Common myeloid progenitor, CD34-positive (primary cell): ENCODE measurements around the gene DOCK1.

Source experiments
- CTCF ChIA-PET: fragments of 350-600 bp; sonication (Branson Sonifier 250); formaldehyde crosslinking; loops from one replicate; lab custom pipeline; 2021; ENCODE audit warnings: antibody characterized with exemption; lab: Charles Lee
- POLR2A ChIA-PET: fragments of 350-600 bp; sonication (Branson Sonifier 250); formaldehyde crosslinking; loops from one replicate; lab custom pipeline; 2021; ENCODE audit warnings: antibody characterized with exemption; lab: Charles Lee
- DNase-seq, 3 donors: peaks; one replicate each; pipeline versions ENCODE4 v3.0.0 to v3.0.0-alpha.2; 2013
- H3K27ac ChIP-seq, 2 experiments: 1 replicate in 1 of 2; 2 replicates in 1 of 2; pipeline ENCODE4 v1.7.0; 2013; ENCODE audit warnings: inconsistent platforms in 2 of 2, low read length in 2 of 2, mild to moderate bottlenecking in 2 of 2, low read depth in 1 of 2, moderate library complexity in 1 of 2; ENCODE audit not compliant: severe bottlenecking in 2 of 2, insufficient read depth in 1 of 2, poor library complexity in 1 of 2
- H3K27me3 ChIP-seq, 5 experiments: replicated peaks in 2 of 5; 1 replicate in 3 of 5; 2 replicates in 2 of 5; pipeline versions ENCODE4 v1.6.1 to v1.7.0; 2013; ENCODE audit warnings: low read length in 4 of 5, mild to moderate bottlenecking in 2 of 5, moderate library complexity in 2 of 5, inconsistent platforms in 1 of 5; ENCODE audit not compliant: insufficient read depth in 5 of 5, control insufficient read depth in 4 of 5
- H3K36me3 ChIP-seq, 4 experiments: 1 replicate in 2 of 4; 2 replicates in 2 of 4; pipeline versions ENCODE4 v1.6.1 to v1.7.0; 2013; ENCODE audit warnings: low read length in 3 of 4, control low read depth in 1 of 4, mild to moderate bottlenecking in 1 of 4; ENCODE audit not compliant: control insufficient read depth in 4 of 4, insufficient read depth in 4 of 4
- H3K4me1 ChIP-seq, 4 experiments: 1 replicate in 3 of 4; 2 replicates in 1 of 4; pipeline versions ENCODE4 v1.6.1 to v1.7.1; 2013; ENCODE audit warnings: low read length in 3 of 4, mild to moderate bottlenecking in 3 of 4, control low read depth in 1 of 4, inconsistent platforms in 1 of 4, moderate library complexity in 1 of 4; ENCODE audit not compliant: control insufficient read depth in 4 of 4, insufficient read depth in 4 of 4; ENCODE audit errors: control extremely low read depth in 1 of 4
- H3K4me3 ChIP-seq, 7 experiments: 1 replicate in 4 of 7; 2 replicates in 3 of 7; pipeline versions ENCODE4 v1.5.1 to v1.7.0; 2013; ENCODE audit warnings: mild to moderate bottlenecking in 7 of 7, low read length in 6 of 7, moderate library complexity in 6 of 7, inconsistent platforms in 2 of 7, low read depth in 2 of 7, control low read depth in 1 of 7; ENCODE audit not compliant: insufficient read depth in 4 of 7, control insufficient read depth in 1 of 7; ENCODE audit errors: extremely low read depth in 1 of 7
- H3K9me3 ChIP-seq, 5 experiments: 1 replicate in 4 of 5; 2 replicates in 1 of 5; pipeline versions ENCODE4 v1.6.1 to v1.7.1; 2013; ENCODE audit warnings: low read length in 4 of 5, mild to moderate bottlenecking in 2 of 5, inconsistent platforms in 1 of 5, low read depth in 1 of 5, moderate library complexity in 1 of 5; ENCODE audit not compliant: control insufficient read depth in 4 of 5, insufficient read depth in 2 of 5; ENCODE audit errors: control extremely low read depth in 1 of 5
- WGBS: methylation state at CpG from one replicate; pipeline ENCODE4 v1.1.5; 2013; ENCODE audit not compliant: insufficient coverage; 5-methylcytosine and 5-hydroxymethylcytosine counted together

The DOCK1 gene

DNA sequence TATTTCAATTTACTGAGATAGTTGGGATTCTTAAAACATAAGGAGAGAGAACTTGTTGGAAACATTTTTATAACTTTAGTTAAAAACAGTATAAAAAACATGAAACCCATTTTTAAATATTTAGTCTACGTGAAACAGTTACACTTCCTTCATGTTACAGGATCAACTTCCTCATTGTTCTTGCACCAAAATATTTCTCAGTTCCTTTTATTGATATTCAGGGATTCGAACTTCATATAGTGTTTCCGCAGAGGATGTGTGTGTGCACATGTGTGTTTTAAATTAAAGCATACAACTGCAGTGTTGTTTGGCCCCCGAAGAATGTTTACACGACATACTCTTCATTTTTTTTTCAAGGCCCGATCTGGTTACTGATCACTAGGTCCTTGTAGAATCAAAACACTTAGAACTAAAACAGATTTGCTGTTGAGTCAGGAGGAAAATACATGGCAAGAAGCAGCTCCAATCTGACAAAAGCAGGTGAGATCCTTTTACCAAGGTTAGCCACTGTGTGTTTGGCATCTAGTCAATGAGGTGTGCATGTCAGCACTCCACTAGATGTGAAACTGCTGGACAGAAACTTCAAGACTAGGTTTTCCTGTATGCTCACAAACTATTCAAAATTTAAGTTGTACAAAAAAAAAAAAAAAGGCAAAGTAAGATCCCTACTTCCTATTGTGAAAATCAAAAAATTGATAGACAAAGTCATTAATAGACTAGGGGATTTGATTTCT lies 230.8 kb downstream of the DOCK1 start:
- Histone ChIP-seq H3K36me3 (peaks cover 0 to 6% (median 1%) of the 10 kb centered on the region in 4 experiments), H3K27ac (no peak overlapping the region), H3K4me3 (no peak overlapping the region), H3K4me1 (no peaks in the 10 kb centered on the region), H3K27me3 (no peaks in the 10 kb centered on the region), H3K9me3 (no peaks in the 10 kb centered on the region)
- POLR2A ChIA-PET: no interaction called here
- CTCF ChIA-PET: no interaction called here
- no CpG with 5 or more reads among the region's 6 CpGs for WGBS
- peak in 2 of 3 donors; percentile 19 to 30 for DNase-seq

DNA sequence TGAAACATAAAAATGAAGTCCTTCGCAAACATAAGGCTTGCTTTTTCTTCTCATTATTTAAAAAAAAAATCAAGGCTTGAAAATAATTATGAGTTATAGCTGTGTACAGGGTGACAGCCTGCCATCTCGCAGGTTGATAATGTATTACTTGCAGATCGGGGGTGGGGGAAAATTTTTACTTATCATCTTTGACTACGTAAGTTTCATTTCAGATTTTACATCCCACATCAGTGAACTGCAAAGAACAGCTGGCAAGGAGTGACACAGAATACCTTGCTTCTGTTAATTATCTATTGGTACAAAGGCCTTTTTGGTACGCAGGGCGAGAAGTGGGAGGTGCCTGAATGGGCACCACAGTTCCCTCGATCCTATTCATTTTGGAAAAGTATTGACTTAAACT lies 232.2 kb downstream of the DOCK1 start:
- Histone ChIP-seq H3K36me3 (peaks cover 0 to 6% (median 0%) of the 10 kb centered on the region in 4 experiments), H3K27me3 (no peaks in the 10 kb centered on the region), H3K9me3 (no peaks in the 10 kb centered on the region), H3K4me3 (no peak overlapping the region), H3K27ac (no peak overlapping the region), H3K4me1 (peaks cover 0 to 5% (median 2%) of the 10 kb centered on the region in 4 experiments)
- CTCF ChIA-PET: no interaction called here
- no peak for DNase-seq
- POLR2A ChIA-PET: no interaction called here
- WGBS: 88% methylated on average over 3 of the region's 7 CpGs

DNA sequence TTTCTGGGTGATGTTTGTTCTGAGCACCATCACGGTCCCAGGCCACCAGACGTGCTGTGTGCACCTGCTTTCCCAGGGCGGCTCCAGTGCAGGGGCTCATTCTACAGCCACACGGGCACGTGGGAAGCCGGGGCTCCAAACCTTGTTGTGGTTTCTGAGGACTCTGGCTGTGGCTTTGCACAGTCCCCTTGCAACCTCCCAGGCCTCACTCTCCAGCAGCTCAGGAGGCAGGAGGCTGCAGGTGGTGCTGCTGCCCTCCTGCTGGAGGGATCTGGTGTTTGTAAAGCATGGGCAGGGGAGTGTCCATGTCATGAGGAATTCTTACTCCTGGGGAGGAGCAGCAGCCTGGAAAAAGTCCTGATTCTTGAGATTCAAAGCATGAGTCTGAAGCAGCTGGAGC lies 236.9 kb downstream of the DOCK1 start:
- H3K27me3 ChIP-seq: no peaks in the 10 kb centered on the region
- no peaks in the 10 kb centered on the region for H3K9me3 ChIP-seq
- CTCF ChIA-PET: interaction anchor here (1.3 kb wide), 1 partner anchor 22 kb away, joined by 3 read pairs; no protein-coding TSS in a partner anchor
- no peak overlapping the region for H3K4me3 ChIP-seq
- peak in 2 of 3 donors; percentile 61 to 64 for DNase-seq
- 59% methylated on average over 6 of the region's 6 CpGs for WGBS
- no peak overlapping the region for H3K27ac ChIP-seq
- peaks cover 0 to 9% (median 4%) of the 10 kb centered on the region in 4 experiments for H3K4me1 ChIP-seq
- POLR2A ChIA-PET: no interaction called here
- peaks cover 0 to 12% (median 0%) of the 10 kb centered on the region in 4 experiments for H3K36me3 ChIP-seq

DNA sequence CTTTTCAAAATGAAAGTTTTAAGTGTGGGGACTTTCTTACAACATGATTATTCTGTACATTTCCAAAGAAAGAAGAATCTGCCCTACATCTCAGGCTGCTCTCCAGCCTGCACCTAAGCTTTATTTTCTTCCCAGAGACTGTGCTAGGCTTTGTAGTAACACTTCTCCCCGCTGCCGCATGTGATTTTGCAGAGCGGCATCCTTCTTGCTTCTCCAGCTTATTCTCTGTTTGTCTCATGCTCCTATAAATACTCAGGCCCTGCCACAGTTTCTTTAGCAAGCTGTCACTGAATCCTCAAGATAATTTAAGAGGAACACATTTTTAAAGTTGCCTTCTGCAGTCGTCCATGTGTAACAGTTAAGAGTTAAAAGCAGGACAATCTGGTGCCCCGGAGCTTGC lies 237.6 kb downstream of the DOCK1 start:
- H3K4me1 ChIP-seq: peaks cover 0 to 9% (median 4%) of the 10 kb centered on the region in 4 experiments
- ChIA-PET POLR2A (no interaction called here), CTCF (interaction anchor here (1.1 kb wide), 1 partner anchor 27 kb away, joined by 3 read pairs; no protein-coding TSS in a partner anchor)
- H3K27me3 ChIP-seq: no peaks in the 10 kb centered on the region
- H3K36me3 ChIP-seq: peaks cover 0 to 12% (median 0%) of the 10 kb centered on the region in 4 experiments
- H3K9me3 ChIP-seq: no peaks in the 10 kb centered on the region
- no peak for DNase-seq
- no peak overlapping the region for H3K4me3 ChIP-seq
- no peak overlapping the region for H3K27ac ChIP-seq
- 91% methylated on average over 5 of the region's 5 CpGs for WGBS

DNA sequence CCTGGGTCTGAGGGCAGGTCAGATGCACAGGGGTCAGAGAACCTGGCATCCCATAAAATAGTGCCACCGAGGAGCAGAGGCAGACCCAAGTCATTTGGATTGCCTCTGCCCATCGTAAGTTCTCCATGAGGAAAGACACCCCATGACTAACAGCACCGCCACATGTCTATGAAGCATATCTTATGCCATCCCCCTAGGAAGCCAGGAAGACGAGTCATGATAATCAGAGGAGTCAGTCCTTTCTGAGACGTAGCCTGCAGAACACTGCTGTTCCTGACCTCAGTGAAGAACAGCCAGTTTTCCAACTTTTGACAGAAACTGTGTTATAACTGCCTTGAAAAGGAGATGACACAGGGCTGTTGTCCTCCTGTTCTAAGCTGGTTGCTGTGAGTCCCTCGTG lies 239.9 kb downstream of the DOCK1 start:
- WGBS: 97% methylated on average over 6 of the region's 6 CpGs
- no peaks in the 10 kb centered on the region for H3K27me3 ChIP-seq
- no peaks in the 10 kb centered on the region for H3K9me3 ChIP-seq
- DNase-seq: no peak
- H3K4me1 ChIP-seq: peaks cover 0 to 9% (median 6%) of the 10 kb centered on the region in 4 experiments
- no peak overlapping the region for H3K4me3 ChIP-seq
- ChIA-PET POLR2A (no interaction called here), CTCF (no interaction called here)
- H3K27ac ChIP-seq: no peak overlapping the region
- H3K36me3 ChIP-seq: peaks cover 0 to 8% (median 1%) of the 10 kb centered on the region in 4 experiments

DNA sequence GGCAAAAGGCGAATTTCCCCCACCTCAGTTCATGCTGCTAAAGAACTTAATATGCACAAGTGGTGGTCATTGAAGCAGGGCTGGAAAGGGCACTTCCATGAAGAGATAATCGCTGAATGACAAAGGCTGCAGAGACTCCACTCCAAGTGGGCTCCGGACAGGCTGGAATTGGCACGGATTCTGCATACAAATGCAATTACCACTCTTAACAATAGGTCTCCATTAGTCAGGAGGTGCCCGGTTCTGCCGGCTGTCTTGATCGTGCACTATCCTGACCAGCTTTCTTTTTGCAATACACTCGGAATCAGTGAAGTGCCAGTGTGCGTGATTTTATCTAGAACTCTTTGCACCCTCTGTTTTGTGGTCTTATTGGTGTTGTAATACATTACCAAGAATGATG lies 241.4 kb downstream of the DOCK1 start:
- Histone ChIP-seq H3K4me1 (peaks cover 0 to 9% (median 6%) of the 10 kb centered on the region in 4 experiments), H3K36me3 (peaks cover 0 to 8% (median 1%) of the 10 kb centered on the region in 4 experiments), H3K9me3 (no peaks in the 10 kb centered on the region), H3K4me3 (no peak overlapping the region), H3K27ac (no peak overlapping the region), H3K27me3 (no peaks in the 10 kb centered on the region)
- ChIA-PET CTCF (no interaction called here), POLR2A (no interaction called here)
- DNase-seq: no peak
- 100% methylated on average over 5 of the region's 9 CpGs for WGBS
